Common myeloid progenitor, CD34-positive (primary cell): Measurements from ENCODE around the gene GGT6.

ENCODE experiments used
- CTCF ChIA-PET: fragments of 350-600 bp; sonication (Branson Sonifier 250); formaldehyde crosslinking; loops from one replicate; lab custom pipeline; 2021; ENCODE audit warnings: antibody characterized with exemption; lab: Charles Lee
- POLR2A ChIA-PET: fragments of 350-600 bp; sonication (Branson Sonifier 250); formaldehyde crosslinking; loops from one replicate; lab custom pipeline; 2021; ENCODE audit warnings: antibody characterized with exemption; lab: Charles Lee
- DNase-seq, 3 donors: peaks; one replicate each; pipeline versions ENCODE4 v3.0.0 to v3.0.0-alpha.2; 2013
- H3K27ac ChIP-seq, 2 experiments: 1 replicate in 1 of 2; 2 replicates in 1 of 2; pipeline ENCODE4 v1.7.0; 2013; ENCODE audit warnings: inconsistent platforms in 2 of 2, low read length in 2 of 2, mild to moderate bottlenecking in 2 of 2, low read depth in 1 of 2, moderate library complexity in 1 of 2; ENCODE audit not compliant: severe bottlenecking in 2 of 2, insufficient read depth in 1 of 2, poor library complexity in 1 of 2
- H3K27me3 ChIP-seq, 5 experiments: replicated peaks in 2 of 5; 1 replicate in 3 of 5; 2 replicates in 2 of 5; pipeline versions ENCODE4 v1.6.1 to v1.7.0; 2013; ENCODE audit warnings: low read length in 4 of 5, mild to moderate bottlenecking in 2 of 5, moderate library complexity in 2 of 5, inconsistent platforms in 1 of 5; ENCODE audit not compliant: insufficient read depth in 5 of 5, control insufficient read depth in 4 of 5
- H3K36me3 ChIP-seq, 4 experiments: 1 replicate in 2 of 4; 2 replicates in 2 of 4; pipeline versions ENCODE4 v1.6.1 to v1.7.0; 2013; ENCODE audit warnings: low read length in 3 of 4, control low read depth in 1 of 4, mild to moderate bottlenecking in 1 of 4; ENCODE audit not compliant: control insufficient read depth in 4 of 4, insufficient read depth in 4 of 4
- H3K4me1 ChIP-seq, 4 experiments: 1 replicate in 3 of 4; 2 replicates in 1 of 4; pipeline versions ENCODE4 v1.6.1 to v1.7.1; 2013; ENCODE audit warnings: low read length in 3 of 4, mild to moderate bottlenecking in 3 of 4, control low read depth in 1 of 4, inconsistent platforms in 1 of 4, moderate library complexity in 1 of 4; ENCODE audit not compliant: control insufficient read depth in 4 of 4, insufficient read depth in 4 of 4; ENCODE audit errors: control extremely low read depth in 1 of 4
- H3K4me3 ChIP-seq, 7 experiments: 1 replicate in 4 of 7; 2 replicates in 3 of 7; pipeline versions ENCODE4 v1.5.1 to v1.7.0; 2013; ENCODE audit warnings: mild to moderate bottlenecking in 7 of 7, low read length in 6 of 7, moderate library complexity in 6 of 7, inconsistent platforms in 2 of 7, low read depth in 2 of 7, control low read depth in 1 of 7; ENCODE audit not compliant: insufficient read depth in 4 of 7, control insufficient read depth in 1 of 7; ENCODE audit errors: extremely low read depth in 1 of 7
- H3K9me3 ChIP-seq, 5 experiments: 1 replicate in 4 of 5; 2 replicates in 1 of 5; pipeline versions ENCODE4 v1.6.1 to v1.7.1; 2013; ENCODE audit warnings: low read length in 4 of 5, mild to moderate bottlenecking in 2 of 5, inconsistent platforms in 1 of 5, low read depth in 1 of 5, moderate library complexity in 1 of 5; ENCODE audit not compliant: control insufficient read depth in 4 of 5, insufficient read depth in 2 of 5; ENCODE audit errors: control extremely low read depth in 1 of 5
- WGBS: methylation state at CpG from one replicate; pipeline ENCODE4 v1.1.5; 2013; ENCODE audit not compliant: insufficient coverage; 5-methylcytosine and 5-hydroxymethylcytosine counted together

Gene GGT6

DNA sequence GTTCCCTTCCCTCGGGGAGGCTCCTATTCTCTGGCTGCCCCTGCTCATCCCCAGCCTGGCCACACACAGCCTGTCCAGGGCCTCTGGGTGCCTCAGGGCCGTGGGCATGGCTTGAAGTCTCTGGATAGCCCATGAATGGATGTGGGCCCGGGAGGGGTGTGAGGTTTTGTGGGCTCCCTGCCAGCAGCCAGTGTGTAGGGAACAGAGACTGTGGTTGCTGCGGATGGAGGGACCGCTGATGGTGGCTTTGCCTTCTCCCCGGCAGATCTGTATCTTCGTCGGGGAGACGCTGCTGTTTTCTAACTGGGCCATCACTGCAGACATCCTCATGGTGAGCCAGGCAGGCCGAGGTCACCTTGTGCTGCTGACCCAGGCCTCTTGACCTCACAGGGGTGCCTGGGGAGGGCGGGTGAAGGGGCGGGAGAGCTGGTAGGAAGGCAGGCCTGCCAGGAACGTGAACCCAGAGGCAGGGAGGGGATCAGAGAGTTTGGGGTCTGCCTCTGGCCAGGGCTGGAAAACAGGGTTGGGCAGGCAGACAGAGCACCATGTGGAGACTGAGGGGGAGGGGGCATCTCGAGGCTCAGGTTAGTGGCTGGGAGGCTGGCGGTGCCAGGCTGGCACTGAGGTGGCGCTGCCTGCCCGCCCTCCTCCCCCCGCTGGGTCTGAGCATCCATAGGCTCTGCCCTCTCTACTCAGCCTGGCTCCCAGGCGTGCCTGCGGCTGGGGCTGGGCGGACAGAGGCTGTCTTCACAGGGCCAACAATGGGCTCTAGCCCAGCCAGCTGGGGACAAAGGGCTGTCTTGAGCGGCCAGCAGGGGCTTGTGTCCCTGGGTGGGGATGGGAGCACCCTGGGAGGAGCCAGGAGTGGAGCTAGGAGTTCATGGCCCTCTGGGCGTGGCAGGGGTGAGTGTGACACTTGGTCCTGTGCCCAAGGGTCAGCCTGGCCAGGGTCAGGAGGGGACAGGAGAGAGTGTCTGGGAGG lies 26.6 kb downstream of the GGT6 start:
- Histone ChIP-seq H3K4me3 (no peak overlapping the region), H3K9me3 (no peaks in the 10 kb centered on the region), H3K4me1 (peaks cover 0 to 70% (median 34%) of the 10 kb centered on the region in 4 experiments), H3K27ac (no peak overlapping the region), H3K27me3 (no peaks in the 10 kb centered on the region), H3K36me3 (peaks cover 8 to 82% (median 44%) of the 10 kb centered on the region in 4 experiments)
- ChIA-PET CTCF (interaction anchor here (1.5 kb wide), 1 partner anchor 25 kb away, joined by 5 read pairs; no protein-coding TSS in a partner anchor), POLR2A (no interaction called here)
- peak; percentile 36 to 73 (median 70) for DNase-seq
- WGBS, result 52% methylated on average over 10 of the region's 23 CpGs

DNA sequence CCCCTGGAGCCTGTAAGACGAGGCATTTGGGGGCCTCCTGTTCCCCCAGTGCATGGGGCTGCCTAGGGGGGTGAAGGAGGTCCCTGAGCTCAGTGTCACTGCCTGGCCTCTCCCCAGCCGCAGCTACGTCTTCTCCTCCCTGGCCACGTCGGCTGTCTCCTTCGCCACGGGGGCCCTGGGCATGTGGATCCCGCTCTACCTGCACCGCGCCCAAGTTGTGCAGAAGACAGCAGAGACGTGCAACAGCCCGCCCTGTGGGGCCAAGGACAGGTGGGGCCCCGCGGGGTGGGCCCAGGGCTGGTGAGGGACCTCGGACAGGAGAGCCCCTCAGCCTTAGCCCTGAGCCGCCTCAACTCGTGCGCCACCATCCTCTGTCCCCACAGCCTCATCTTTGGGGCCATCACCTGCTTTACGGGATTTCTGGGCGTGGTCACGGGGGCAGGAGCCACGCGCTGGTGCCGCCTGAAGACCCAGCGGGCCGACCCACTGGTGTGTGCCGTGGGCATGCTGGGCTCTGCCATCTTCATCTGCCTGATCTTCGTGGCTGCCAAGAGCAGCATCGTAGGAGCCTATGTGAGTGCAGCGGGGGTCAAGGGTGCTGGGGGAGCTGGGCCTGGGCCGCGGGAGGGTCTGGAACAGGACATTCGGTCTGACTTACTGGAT lies 27.4 kb downstream of the GGT6 start:
- Histone ChIP-seq H3K27ac (no peak overlapping the region), H3K4me1 (peaks cover 0 to 62% (median 33%) of the 10 kb centered on the region in 4 experiments), H3K9me3 (no peaks in the 10 kb centered on the region), H3K36me3 (peaks cover 6 to 76% (median 42%) of the 10 kb centered on the region in 4 experiments), H3K27me3 (no peaks in the 10 kb centered on the region), H3K4me3 (no peak overlapping the region)
- ChIA-PET CTCF (interaction anchor here (0.6 kb wide), 1 partner anchor 32 kb away, joined by 3 read pairs; no protein-coding TSS in a partner anchor), POLR2A (no interaction called here)
- WGBS, result 94% methylated on average over 21 of the region's 33 CpGs
- no peak for DNase-seq

DNA sequence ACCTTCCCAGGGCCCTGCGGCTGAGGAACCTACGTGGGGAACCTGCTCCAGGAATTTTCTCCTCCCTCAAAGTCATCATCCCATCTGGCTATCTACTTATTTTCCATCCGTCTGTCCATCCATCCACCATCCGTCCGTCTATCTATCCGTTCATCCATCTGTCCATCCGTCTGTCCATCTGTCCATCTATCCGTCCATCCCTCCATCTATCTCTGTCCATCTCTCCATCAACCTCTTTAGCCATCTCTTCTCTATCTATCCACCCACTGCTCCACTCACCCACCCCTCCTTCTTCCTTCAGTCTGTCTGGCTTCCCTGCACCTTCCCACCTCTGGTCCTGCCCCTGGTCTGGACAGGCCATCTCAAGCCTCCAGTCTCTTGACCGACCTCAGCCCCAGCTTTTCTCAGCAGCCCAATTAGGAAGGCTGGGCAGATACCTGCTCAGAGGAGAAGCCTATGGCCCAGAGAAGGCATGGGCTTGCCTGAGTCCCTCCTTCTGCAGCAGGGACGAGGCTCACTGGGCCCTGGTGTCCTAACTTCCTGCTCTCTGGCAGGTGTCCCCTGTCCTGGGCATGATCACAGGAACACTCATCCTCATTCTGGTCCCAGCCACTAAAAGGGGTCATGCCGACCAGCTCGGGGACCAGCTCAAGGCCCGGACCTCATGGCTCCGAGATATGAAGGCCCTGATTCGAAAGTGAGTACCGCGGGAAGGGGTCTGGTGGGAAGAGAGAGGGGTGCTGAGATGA lies 28.2 kb downstream of the GGT6 start:
- POLR2A ChIA-PET, result no interaction called here
- Histone ChIP-seq H3K4me1 (peaks cover 0 to 54% (median 29%) of the 10 kb centered on the region in 4 experiments), H3K27me3 (no peaks in the 10 kb centered on the region), H3K9me3 (no peaks in the 10 kb centered on the region), H3K4me3 (no peak overlapping the region), H3K36me3 (peaks cover 6 to 68% (median 38%) of the 10 kb centered on the region in 4 experiments), H3K27ac (no peak overlapping the region)
- DNase-seq, result no peak
- WGBS, result 97% methylated on average over 15 of the region's 17 CpGs
- CTCF ChIA-PET, result interaction anchor here (0.6 kb wide), 1 partner anchor 32 kb away, joined by 3 read pairs; no protein-coding TSS in a partner anchor

DNA sequence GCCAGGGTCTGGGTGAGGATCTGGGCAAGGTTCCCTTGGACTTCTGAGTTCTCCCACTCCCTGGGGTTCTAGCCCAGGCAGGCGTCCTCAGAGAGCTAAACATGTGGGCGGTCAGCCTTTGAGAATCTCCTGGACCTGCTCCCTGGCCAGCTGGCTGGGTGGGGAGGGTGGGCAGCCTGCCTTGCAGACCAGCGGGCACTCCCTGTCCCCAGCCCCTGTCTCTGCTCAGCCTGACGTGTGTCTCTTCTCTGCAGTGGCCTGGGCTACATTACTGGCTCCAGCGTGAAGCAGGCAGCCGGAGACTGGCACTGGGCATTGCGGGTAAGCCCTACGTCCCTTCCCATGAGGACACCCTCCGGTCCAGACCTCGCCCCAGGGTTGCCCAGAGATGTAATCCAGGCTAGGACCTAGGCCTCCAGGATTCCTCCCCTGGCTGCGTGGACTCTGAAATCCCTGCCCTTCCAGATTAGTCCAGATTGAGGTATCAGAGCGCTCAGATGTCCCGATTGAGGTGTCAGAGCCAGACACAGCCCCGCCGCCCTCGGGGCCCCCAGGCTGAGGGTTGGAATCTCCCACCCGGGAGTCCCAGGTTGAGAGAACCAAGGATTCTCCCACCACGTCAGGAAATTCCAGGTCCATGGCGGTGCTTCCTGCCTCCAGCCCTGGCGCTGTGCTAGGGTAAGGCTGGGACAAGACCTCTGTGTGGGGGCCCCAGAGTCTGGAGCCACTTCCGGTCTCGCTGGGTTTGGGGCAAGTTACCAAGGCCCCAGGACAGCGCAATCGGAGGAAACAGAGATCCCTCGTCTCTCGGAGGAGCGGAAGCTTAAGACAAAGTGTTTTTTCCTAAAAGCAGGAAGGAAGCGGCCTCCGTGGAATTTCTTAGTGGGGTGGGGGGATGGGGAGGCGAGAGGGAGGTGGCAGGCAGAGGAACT lies 29.3 kb downstream of the GGT6 start:
- ChIA-PET POLR2A (no interaction called here), CTCF (interaction anchor here (1.2 kb wide), 1 partner anchor 25 kb away, joined by 3 read pairs; no protein-coding TSS in a partner anchor)
- peak overlapping the region in 1 of 7 experiments; percentile 10 for H3K4me3 ChIP-seq
- H3K4me1 ChIP-seq, result peaks cover 0 to 43% (median 20%) of the 10 kb centered on the region in 4 experiments
- no peak overlapping the region for H3K27ac ChIP-seq
- no peaks in the 10 kb centered on the region for H3K9me3 ChIP-seq
- no peaks in the 10 kb centered on the region for H3K27me3 ChIP-seq
- no peak for DNase-seq
- H3K36me3 ChIP-seq, result peaks cover 6 to 64% (median 36%) of the 10 kb centered on the region in 4 experiments
- WGBS, result 45% methylated on average over 26 of the region's 30 CpGs

DNA sequence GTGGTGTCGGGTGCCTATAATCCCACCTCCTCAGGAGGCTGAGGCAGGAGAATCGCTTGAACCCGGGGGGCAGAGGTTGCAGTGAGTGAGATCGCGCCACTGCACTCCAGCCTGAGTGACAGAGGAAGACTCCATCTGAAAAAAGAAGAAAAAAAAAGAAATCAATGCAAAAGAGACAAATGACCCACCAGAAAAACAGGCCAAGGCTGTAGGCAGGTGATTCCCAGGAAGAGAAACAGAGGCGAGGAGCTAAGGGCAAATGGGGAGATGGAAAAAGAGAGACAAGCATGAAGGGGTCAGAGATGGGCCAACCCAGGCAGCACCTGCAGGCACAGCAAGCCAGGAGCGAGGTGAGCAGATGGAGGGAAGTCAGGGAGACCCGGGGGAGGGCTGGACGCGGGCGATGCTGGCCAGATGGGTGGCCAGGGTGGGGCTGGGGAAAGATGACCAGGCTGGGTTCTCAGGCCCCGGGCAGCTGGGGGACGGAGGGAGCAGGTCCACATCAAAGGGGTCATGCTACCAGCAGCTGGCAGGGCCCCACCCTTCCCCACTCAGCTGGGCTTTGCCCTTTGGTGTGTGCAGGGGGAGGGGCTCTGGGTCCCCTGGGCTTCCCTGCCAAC lies 30.7 kb downstream of the GGT6 start:
- Histone ChIP-seq H3K36me3 (peaks cover 6 to 67% (median 40%) of the 10 kb centered on the region in 4 experiments), H3K27me3 (no peaks in the 10 kb centered on the region), H3K4me3 (no peak overlapping the region), H3K4me1 (peaks cover 0 to 41% (median 20%) of the 10 kb centered on the region in 4 experiments), H3K9me3 (no peaks in the 10 kb centered on the region), H3K27ac (no peak overlapping the region)
- CTCF ChIA-PET, result interaction anchor here (0.7 to 1.2 kb wide), 3 partner anchors 8 to 23 kb away, joined by 3 to 4 read pairs (median 3); no protein-coding TSS in a partner anchor
- no peak for DNase-seq
- POLR2A ChIA-PET, result interaction anchor here (0.6 kb wide), 1 partner anchor 21 kb away, joined by 3 read pairs; no protein-coding TSS in a partner anchor
- 100% methylated on average over 3 of the region's 13 CpGs for WGBS
